Small intestine (tissue), 7 donors: ENCODE measurements around the gene C8G. TPM values are rescaled to one million over a fixed set of nuclear protein-coding genes. Genes with fewer than 3 reads are reported as not detected.
A peak's percentile ranks its signal among the peaks of the same experiment; 100 is the strongest.

ENCODE experiments used
- DNase-seq, 2 donors: peaks; one replicate each; pipeline versions ENCODE4 v3.0.0 to v3.0.0-alpha.2; 2013
- FAIRE-seq: peaks from 2 replicates; lab custom pipeline; 2012; peaks lifted over from hg19 to GRCh38; lab: Jason Lieb, UNC
- H3K27ac ChIP-seq, 3 donors: one replicate each; pipeline ENCODE4 v1.5.1; 2013; ENCODE audit warnings: low read length in 2 of 3, mild to moderate bottlenecking in 2 of 3, control low read depth in 1 of 3, inconsistent platforms in 1 of 3, low read depth in 1 of 3, moderate library complexity in 1 of 3
- H3K27me3 ChIP-seq, 3 donors: one replicate each; pipeline ENCODE4 v1.6.1; 2013; ENCODE audit warnings: low read length in 3 of 3, inconsistent platforms in 1 of 3; ENCODE audit not compliant: control insufficient read depth in 3 of 3, insufficient read depth in 3 of 3
- H3K36me3 ChIP-seq, 3 donors: one replicate each; pipeline ENCODE4 v1.6.1; 2013; ENCODE audit warnings: low read length in 3 of 3, inconsistent platforms in 1 of 3, low read depth in 1 of 3, mild to moderate bottlenecking in 1 of 3, moderate library complexity in 1 of 3; ENCODE audit not compliant: control insufficient read depth in 3 of 3, insufficient read depth in 2 of 3
- H3K4me1 ChIP-seq, 3 donors: one replicate each; pipeline ENCODE4 v1.6.1; 2013; ENCODE audit warnings: low read length in 2 of 3, inconsistent platforms in 1 of 3, low read depth in 1 of 3, mild to moderate bottlenecking in 1 of 3, moderate library complexity in 1 of 3; ENCODE audit not compliant: control insufficient read depth in 3 of 3, insufficient read depth in 2 of 3
- H3K4me3 ChIP-seq, 3 donors: one replicate each; pipeline ENCODE4 v1.5.1; 2013; ENCODE audit warnings: low read length in 3 of 3, control low read depth in 1 of 3, inconsistent platforms in 1 of 3, low read depth in 1 of 3, mild to moderate bottlenecking in 1 of 3, moderate library complexity in 1 of 3
- H3K9me3 ChIP-seq, 2 donors: one replicate each; pipeline ENCODE4 v1.6.1; 2013; ENCODE audit warnings: low read depth in 1 of 2, low read length in 1 of 2; ENCODE audit not compliant: control insufficient read depth in 2 of 2, insufficient read depth in 1 of 2
- WGBS, 3 donors: extraction: QIAGEN DNeasy Blood & Tissue Kit; methylation state at CpG; one replicate each; pipeline ENCODE4 v1.1.7; 2013; 5-methylcytosine and 5-hydroxymethylcytosine counted together
- polyA plus RNA-seq, 4 donors: library from polyadenylated mRNA; stranded (reverse) in 3 of 4; unstranded in 1 of 4; fragments of 200-250 nt in 3 of 4; fragments of 120-200 nt in 1 of 4; gene quantifications; one replicate each; pipeline versions ENCODE4 v1.2.1 to v1.2.3, GENCODE V29; 2013
- donor health status: healthy with polysubstance abuse.
- donor health status: control.
- donor health status: control.
- donor health status: Bipolar disorder and iron deficiency.
- donor health status: healthy.

The C8G gene
- polyA plus RNA-seq, 4 donors, result 13.6 to 106 (median 61.3) TPM

- Histone ChIP-seq H3K4me1 (peaks cover 0 to 61% (median 6%) of the 10 kb centered on the region in 3 donors), H3K27ac (peak overlapping the region in 1 of 3 donors; percentile 71), H3K27me3 (no peaks in the 10 kb centered on the region), H3K36me3 (peaks cover 7 to 39% (median 10%) of the 10 kb centered on the region in 3 donors), H3K4me3 (peak overlapping the region in 2 of 3 donors; percentile 34 to 40), H3K9me3 (no peaks in the 10 kb centered on the region)
- FAIRE-seq, result no peak
- no peak for DNase-seq
- WGBS, 3 donors, result 77 to 83% (median 79%) methylated on average over 20 to 27 of the region's 27 CpGs
Measured at GRCh38 chr9:136946228-136947027, 1.4 kb downstream of the C8G start.

DNA sequence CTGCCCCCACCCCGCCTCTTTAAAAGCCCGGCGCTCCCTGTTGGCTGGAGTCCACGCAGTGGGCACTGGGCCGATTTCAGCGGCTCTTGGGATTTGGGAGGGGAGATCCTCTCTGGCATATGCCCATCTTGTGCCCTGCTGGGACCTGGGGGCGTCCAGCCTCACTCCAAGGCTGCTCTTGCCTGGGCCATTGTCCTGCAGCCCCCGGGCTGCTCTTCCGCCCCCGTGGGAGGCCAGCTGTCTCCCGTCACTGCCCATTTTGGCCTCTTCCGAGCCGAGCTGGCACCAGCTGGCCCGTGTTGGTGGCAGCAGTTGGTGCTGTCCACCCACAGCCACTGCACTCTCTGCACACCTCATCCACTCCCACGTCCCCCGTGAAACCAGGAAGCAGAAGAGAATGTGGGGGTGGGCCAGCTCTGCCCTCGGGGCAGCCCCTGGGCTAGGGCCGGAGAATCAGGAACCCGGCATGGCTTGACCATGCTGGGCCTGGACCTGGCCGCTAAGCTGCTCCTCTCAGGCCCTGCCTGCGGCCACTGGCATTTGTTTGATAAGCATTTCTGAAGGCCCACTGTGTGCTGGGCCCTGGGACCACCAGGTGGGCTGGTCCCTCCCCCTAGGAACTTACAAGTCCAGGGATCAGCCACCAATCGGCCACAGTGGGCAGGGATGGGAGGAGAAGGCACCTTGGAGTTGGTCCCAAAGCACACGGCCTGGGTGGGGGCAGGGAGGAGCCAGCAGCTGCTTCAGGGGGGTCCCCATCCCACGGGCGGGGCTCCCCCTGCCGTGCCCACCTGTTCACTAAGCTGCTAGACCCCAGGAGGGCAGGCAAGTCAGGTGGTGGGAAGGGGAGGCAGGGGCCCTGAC lies 2.2 kb downstream of the C8G start:
- DNase-seq (no peak), FAIRE-seq (no peak)
- Histone ChIP-seq H3K4me3 (no peak overlapping the region), H3K9me3 (no peaks in the 10 kb centered on the region), H3K36me3 (peaks cover 0 to 37% (median 1%) of the 10 kb centered on the region in 3 donors), H3K4me1 (peaks cover 0 to 70% (median 6%) of the 10 kb centered on the region in 3 donors), H3K27ac (peak overlapping the region in 1 of 3 donors; percentile 98), H3K27me3 (no peaks in the 10 kb centered on the region)
- WGBS, 3 donors, result 51 to 68% (median 54%) methylated on average over 23 to 26 of the region's 26 CpGs

DNA sequence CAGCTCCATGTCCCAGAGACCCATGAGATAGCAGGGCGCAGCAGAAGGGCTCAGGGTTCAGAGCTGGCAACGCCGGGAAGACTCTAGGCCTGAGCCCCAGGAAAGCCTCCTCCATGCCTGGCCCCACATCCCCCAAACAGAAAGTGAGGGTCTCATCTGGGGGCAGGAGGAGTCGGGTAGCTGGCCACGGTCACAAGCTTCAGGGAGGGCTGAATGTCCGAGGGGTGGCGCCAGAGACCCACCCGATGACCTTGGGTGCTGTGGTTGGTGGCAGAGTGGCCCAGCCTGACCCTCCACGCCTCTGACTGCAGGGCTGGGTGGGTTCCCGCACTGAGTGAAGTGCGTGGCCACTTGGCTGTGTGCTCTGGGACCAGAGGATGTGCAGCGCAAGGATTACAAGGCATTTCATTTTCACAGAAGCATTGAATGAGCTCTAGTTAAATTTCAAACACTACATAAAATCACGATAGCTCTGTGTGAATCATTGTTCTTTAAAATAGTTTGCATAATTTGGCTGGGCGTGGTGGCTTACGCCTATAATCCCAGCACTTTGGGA lies 3.0 kb downstream of the C8G start:
- 27 to 41% (median 38%) methylated on average over 15 of the region's 15 CpGs for WGBS, 3 donors
- Histone ChIP-seq H3K4me1 (peaks cover 0 to 67% (median 6%) of the 10 kb centered on the region in 3 donors), H3K4me3 (no peak overlapping the region), H3K9me3 (no peaks in the 10 kb centered on the region), H3K36me3 (peaks cover 0 to 35% (median 0%) of the 10 kb centered on the region in 3 donors), H3K27ac (peak overlapping the region; percentile 41 to 98 (median 42)), H3K27me3 (no peaks in the 10 kb centered on the region)
- FAIRE-seq (no peak), DNase-seq (peak; percentile 41 to 63)

DNA sequence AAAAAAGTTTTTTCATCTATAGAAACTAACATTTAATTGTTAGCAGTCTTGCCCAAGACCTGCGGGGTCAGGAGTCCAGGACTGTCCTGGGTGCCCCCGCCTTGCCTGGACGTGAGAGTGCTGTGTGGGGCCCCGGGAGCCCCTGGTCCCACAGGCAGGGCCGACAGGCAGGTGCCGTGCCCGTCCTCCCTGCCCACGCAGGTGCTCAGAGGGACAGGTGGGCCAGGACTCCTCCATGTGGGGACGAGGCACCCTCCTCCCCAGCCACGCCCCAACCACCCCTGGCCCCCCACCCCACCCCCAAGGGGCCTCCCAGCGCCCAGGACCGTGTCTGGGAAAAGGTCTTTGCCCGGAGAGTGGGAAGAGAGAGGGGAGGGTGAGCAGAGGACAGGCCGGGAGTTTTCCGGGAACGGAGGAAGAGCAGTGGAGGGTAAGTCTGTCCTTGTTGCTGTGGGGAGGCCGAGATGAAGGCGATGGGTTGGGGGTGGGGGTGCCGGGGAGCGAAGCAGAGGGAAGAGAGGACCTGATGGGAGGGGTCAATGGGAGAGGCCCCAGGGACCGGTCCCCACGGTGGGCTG lies 4.3 kb downstream of the C8G start:
- FAIRE-seq (no peak), DNase-seq (peak; percentile 42 to 84)
- peaks cover 0 to 40% (median 0%) of the 10 kb centered on the region in 3 donors for H3K36me3 ChIP-seq
- H3K27ac ChIP-seq, result peak overlapping the region; percentile 92 to 98 (median 93)
- H3K4me3 ChIP-seq, result peak overlapping the region; percentile 37 to 90 (median 54)
- H3K4me1 ChIP-seq, result peaks cover 0 to 62% (median 4%) of the 10 kb centered on the region in 3 donors
- H3K27me3 ChIP-seq, result no peaks in the 10 kb centered on the region
- 4 to 9% (median 5%) methylated on average over 16 to 22 of the region's 22 CpGs for WGBS, 3 donors
- H3K9me3 ChIP-seq, result no peaks in the 10 kb centered on the region

DNA sequence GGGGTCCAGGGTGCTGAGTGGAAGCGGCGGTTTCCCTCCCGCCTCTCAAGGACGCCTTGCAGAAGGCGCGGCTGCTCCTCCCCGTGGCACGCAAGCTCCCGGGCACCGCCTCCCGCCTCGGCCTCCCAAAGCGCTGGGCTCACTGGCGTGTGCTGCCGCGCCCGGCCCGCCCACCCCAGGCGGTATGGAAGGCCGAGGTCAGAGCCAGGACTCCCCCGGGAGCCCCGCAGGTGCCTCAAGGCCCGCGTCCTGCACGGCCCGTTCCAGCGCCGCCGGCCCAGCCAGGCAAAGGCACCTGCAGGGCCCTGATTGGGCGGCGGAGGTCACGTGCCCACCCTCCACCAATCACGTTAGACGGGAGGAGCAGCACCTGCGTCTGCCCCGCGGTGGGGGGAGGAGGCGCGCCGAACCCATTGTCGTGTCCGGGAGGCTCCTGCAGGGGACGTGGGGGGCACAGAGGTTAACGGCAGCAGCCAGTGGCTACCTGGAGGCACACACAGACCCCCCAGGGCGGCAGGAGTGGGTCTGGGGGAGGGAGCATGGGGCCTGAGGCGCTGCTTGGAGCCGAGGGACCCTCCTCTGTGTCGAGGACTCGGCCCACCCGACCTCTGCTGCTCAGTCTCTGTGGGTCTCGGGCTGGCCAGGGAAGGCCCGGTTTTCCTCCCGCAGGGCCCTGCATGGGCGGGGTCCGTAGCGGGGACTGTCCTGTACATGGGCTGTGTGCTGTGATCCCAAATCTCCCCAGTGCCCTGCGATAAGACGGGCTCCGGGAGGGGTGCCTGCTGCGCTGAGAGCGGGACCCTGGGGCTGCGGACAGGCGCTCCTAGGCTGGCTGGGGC lies 5.0 kb downstream of the C8G start:
- H3K4me3 ChIP-seq, result peak overlapping the region; percentile 37 to 90 (median 54)
- DNase-seq (peak; percentile 98 to 99), FAIRE-seq (no peak)
- no peaks in the 10 kb centered on the region for H3K27me3 ChIP-seq
- no peaks in the 10 kb centered on the region for H3K9me3 ChIP-seq
- H3K27ac ChIP-seq, result peak overlapping the region; percentile 92 to 98 (median 93)
- peaks cover 0 to 58% (median 4%) of the 10 kb centered on the region in 3 donors for H3K4me1 ChIP-seq
- H3K36me3 ChIP-seq, result peaks cover 0 to 46% (median 0%) of the 10 kb centered on the region in 3 donors
- 1 to 5% (median 3%) methylated on average over 39 to 63 of the region's 63 CpGs for WGBS, 3 donors

DNA sequence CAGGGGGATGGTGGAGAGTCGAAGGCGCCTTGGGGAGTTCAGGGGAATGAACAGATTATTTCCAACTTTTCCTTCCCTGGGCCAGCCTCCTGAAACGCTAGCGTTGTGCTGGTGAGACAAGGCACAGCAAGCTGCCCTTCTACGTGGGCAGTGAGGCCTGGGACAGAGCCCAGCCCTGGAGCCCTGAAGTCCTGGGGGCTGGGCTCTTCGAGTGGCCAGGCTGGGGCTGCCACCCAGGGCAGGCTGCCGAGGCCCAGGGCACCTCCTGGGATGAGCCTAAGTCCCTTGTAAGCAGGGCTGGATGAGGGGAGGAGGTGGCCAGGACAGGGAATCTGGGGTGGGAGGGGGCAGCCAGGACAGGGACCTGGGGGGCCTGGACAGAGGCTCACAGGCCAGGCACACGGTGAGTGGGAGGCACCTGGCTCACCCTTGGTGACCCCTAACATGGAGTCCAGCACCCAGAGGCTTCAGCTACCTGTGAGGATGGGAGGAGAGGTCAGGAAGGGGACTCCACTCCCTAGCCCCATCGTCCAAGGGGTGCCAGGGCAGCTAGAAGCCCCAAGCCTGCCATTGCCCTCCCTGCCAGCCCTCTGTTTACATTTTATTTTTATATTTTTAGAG lies 5.7 kb downstream of the C8G start:
- no peak for FAIRE-seq
- Histone ChIP-seq H3K36me3 (peaks cover 0 to 51% (median 0%) of the 10 kb centered on the region in 3 donors), H3K27ac (peak overlapping the region; percentile 72 to 98 (median 93)), H3K9me3 (no peaks in the 10 kb centered on the region), H3K4me3 (peak overlapping the region in 2 of 3 donors; percentile 54 to 90), H3K27me3 (no peaks in the 10 kb centered on the region), H3K4me1 (peaks cover 0 to 51% (median 4%) of the 10 kb centered on the region in 3 donors)
- WGBS, 3 donors, result 14 to 40% (median 30%) methylated on average over 6 to 9 of the region's 9 CpGs
- peak in 1 of 2 donors; percentile 41 for DNase-seq
